ENCODE measurements around the gene UHMK1.
"Not testable (repeated sequence)": the region's sequence is repeated elsewhere in the genome, so short reads cannot be mapped to it uniquely, and the experiment has no call there.

UHMK1 gene, protein sequence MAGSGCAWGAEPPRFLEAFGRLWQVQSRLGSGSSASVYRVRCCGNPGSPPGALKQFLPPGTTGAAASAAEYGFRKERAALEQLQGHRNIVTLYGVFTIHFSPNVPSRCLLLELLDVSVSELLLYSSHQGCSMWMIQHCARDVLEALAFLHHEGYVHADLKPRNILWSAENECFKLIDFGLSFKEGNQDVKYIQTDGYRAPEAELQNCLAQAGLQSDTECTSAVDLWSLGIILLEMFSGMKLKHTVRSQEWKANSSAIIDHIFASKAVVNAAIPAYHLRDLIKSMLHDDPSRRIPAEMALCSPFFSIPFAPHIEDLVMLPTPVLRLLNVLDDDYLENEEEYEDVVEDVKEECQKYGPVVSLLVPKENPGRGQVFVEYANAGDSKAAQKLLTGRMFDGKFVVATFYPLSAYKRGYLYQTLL

DNA sequence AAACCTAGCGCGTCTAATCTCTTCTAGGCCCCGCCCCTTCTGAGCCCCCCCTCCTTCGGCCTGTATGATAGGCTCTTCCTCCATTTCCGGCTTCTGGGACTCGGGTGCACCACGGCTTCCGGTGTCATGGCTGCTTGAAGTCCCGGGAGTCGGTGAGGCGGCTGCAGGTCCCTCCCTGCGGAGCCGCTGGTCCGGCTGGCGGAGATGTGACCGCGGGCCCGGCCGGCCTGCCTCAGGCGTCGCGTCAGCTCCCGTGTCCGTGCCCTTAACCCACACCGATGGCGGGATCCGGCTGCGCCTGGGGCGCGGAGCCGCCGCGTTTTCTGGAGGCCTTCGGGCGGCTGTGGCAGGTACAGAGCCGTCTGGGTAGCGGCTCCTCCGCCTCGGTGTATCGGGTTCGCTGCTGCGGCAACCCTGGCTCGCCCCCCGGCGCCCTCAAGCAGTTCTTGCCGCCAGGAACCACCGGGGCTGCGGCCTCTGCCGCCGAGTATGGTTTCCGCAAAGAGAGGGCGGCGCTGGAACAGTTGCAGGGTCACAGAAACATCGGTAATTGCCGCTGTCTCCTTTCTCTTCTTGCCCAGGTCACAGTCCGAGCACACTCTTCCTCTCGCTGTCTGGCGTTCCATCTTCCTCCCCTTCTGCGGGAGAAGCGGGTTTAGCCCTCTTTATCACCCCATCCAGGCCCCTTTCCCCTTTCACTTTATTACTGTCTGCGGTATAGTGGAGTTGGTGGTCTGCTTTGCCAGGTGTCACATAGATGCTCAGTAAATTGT, at the start of gene UHMK1:
Gene UHMK1, plus strand, starts transcription at position 96 of the 773 bp plus-strand sequence. Its CDS starts 183 bp downstream, at position 279.
- in situ Hi-C loops (cut with MboI; ENCODE audit: low sequenced_read_pairs), result no loop called here

GRCh38 chr1:162454361-162454760, 43.3 kb upstream of the UHMK1 start:
- in situ Hi-C loops (cut with MboI; ENCODE audit: low sequenced_read_pairs), result not testable (repeated sequence)

- in situ Hi-C loops (cut with MboI; ENCODE audit: low sequenced_read_pairs), result no loop called here
Measured at GRCh38 chr1:162456323-162456722, 41.3 kb upstream of the UHMK1 start.

DNA sequence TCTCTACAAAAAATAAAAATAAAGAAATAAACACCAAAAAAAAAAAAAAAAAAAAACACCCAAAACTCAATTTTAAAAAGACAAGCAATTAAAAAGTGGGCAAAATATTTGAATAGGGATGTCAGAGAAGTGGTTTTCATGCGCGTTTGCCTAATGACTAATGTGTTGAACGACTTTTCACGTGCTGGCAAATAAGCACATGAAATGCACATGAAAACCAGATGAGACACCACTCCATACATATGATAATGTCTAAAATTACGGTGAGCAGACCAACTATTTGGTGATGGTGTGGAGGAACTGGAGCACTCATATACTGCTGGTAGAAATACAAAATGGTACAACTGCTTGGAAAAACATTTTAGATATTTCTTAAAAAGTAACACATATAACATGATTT, 39.4 kb upstream of the UHMK1 start:
- in situ Hi-C loops (cut with MboI; ENCODE audit: low sequenced_read_pairs), result no loop called here

- in situ Hi-C loops (cut with MboI; ENCODE audit: low sequenced_read_pairs), result not testable (repeated sequence)
Measured at GRCh38 chr1:162462425-162462824, 35.2 kb upstream of the UHMK1 start.

DNA sequence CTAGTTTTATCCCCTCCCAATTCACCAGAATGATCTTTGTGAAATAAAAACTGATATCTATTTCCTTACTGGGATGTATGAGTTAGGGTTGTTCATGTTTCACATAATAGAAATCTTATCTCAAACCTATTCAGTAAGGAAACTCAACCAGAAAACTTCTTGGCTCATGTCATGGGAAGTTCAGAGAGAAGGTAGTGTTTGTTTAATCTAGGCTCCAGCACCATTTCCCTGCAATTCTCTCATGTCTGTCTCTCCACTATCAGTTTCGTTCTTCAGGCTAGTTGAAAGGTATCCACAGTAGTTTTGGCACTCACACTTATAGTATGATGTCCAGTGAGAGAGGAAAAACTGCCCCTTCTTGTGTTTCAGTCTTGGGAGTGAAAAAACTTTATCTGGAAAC, 34.6 kb upstream of the UHMK1 start:
- in situ Hi-C loops (cut with MboI; ENCODE audit: low sequenced_read_pairs), result no loop called here

DNA sequence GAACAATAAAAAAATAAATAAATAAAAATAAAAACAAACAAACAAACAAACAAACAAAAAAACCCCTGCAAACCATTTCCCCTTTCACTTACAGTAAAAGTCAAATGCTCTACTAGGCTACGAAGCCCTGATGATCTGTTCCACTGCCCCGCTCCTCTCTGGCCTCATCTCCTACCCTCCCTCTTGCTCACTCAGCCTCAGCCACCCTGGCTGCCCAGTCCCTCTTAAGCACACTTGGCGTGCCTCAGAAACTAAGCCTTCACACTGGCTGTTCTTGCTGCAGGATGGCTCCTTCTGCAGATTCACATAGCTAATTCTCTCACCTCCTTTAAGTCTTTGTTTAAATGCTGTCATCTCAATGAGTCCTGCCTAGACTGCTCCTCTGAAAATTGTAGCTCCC, 30.8 kb upstream of the UHMK1 start:
- in situ Hi-C loops (cut with MboI; ENCODE audit: low sequenced_read_pairs), result no loop called here

DNA sequence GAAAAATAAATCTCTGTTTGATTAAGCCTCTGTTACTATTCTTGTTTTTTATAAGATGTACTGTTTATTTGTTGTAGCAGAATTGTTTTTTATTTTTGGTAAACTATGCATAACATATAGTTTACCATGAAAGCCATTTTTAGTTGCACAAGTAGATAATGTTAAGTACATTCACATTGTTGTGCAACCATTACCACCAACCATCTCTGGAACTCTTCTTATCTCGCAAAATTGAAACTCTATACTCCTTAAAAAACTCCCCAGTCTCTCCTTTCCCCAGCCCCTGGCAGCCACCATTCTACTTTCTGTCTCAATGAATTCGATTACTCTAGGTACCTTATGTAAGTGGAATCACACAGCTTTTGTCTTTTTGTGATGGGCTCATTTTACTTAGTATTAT, 27.4 kb upstream of the UHMK1 start:
- in situ Hi-C loops (cut with MboI; ENCODE audit: low sequenced_read_pairs), result no loop called here

DNA sequence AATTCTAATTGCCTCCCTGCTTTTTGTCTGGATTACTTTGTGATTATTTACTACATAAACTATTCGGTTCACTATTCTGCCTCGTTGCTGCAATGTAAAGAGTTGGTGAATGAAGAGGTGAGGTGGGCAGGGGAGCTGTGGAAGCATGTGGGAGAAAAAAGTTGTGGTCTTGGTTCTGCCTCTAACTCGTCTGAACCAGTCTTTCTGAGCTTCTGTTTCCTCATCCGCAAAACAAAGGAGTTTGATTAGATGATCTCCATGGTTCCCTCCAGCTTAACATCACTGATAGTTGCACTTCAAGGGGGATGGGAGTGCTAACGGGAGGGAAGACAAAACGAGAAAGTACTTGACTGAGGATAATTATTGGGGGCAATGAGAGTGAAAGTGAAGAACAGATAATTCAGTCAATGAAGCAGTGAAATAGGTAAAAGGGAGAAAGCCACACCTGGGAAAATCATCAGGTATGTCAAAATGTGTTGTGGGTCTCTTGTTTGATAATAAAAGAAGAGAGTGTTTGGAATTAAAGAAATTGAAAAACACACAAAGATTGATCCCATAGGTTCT, 26.2 kb upstream of the UHMK1 start:
- in situ Hi-C loops (cut with MboI; ENCODE audit: low sequenced_read_pairs), result no loop called here

DNA sequence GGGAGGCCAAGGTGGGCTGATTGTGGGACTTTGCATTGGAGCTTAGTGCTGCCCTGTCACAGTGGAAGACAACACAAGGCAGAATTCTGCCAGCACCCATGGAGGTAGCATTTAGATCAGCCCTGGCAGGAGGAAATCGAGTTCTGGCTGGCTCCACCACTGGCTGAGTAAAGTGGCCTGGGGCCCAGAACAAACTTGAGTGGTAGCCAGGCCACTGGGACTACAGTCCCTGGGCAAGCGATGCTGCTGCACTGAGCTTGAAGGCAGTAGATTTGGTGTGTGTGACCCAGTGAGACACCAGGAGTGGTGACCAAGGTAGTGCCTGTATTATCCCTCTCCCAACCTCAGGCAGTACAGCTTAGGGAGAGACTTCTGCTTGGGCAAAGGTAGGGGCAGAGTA, 22.5 kb upstream of the UHMK1 start:
- in situ Hi-C loops (cut with MboI; ENCODE audit: low sequenced_read_pairs), result no loop called here

- in situ Hi-C loops (cut with MboI; ENCODE audit: low sequenced_read_pairs), result no loop called here
Measured at GRCh38 chr1:162475539-162476185, 22.0 kb upstream of the UHMK1 start.

- in situ Hi-C loops (cut with MboI; ENCODE audit: low sequenced_read_pairs), result no loop called here
Measured at GRCh38 chr1:162476620-162477019, 21.0 kb upstream of the UHMK1 start.

DNA sequence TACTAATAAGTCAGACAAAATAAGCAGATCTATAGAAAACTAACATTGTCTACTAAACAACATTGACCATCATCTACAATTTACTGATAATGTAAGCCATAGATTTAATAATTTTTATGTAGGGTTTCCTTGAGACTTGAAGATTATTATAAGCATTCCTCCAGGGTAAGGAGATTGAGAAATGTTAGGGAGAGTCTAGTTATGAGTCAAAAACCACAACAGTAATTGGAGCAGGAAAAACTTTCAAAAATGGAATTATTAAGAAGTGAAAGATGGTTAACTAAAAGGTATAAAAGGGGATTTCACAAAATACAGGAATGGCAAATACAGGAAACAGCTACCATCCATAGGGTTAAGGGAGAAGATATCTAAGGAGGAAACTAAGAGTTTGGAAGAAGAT, 12.4 kb upstream of the UHMK1 start:
- in situ Hi-C loops (cut with MboI; ENCODE audit: low sequenced_read_pairs), result no loop called here

- in situ Hi-C loops (cut with MboI; ENCODE audit: low sequenced_read_pairs), result no loop called here
Measured at GRCh38 chr1:162487241-162487640, 10.4 kb upstream of the UHMK1 start.

DNA sequence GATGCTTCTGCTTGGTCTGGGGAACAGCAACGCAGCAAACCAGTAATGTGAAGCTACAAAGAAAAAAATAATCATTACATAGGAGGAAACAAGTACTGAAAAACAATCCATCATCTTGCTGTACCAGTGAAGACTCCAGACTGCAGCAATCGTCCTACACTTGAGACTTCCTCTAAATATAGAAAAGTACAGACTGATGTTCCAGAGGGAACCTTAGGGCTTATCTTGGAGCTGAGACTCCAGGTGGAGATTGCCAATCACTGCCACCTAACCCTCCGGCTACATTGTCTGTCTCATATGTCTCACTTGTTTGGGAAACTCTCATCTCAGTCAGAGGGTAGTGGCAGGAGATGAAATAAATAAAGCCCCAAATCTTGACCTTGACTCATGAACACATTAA, 9.4 kb upstream of the UHMK1 start:
- in situ Hi-C loops (cut with MboI; ENCODE audit: low sequenced_read_pairs), result no loop called here

- in situ Hi-C loops (cut with MboI; ENCODE audit: low sequenced_read_pairs), result not testable (repeated sequence)
Measured at GRCh38 chr1:162495531-162496233, 1.9 kb upstream of the UHMK1 start.

DNA sequence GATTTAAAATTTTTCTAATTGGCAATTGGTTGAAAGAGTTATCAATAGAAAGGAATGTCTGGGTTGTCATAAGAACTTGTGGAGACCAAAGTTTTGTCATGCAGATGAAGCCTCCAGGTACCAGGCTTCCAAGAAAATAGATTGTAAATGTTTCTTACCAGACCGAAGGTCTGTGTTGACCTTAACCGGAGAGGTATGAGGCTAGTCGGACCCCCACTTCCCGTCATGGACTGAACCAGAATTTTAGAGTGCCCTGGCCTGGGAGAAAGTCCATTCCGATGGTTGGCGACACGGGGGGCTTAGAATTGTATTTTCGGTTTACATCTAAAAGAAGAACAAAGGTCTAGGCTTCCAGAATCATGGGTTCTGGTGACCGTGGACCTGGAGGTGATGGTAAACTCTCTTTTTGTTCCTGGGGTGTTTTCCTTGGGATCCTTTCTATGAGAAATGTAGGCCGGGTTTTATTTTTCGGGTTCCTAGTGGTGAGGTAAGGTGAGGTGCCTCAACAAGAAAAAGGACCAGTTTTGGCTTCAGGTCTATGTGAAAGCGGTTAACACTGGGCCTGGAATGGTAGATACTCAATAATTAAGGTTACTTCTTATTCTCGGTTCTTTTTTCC, 405 bp upstream of the UHMK1 start:
- in situ Hi-C loops (cut with MboI; ENCODE audit: low sequenced_read_pairs), result no loop called here

- in situ Hi-C loops (cut with MboI; ENCODE audit: low sequenced_read_pairs), result no loop called here
Measured at GRCh38 chr1:162498496-162498810, 835 bp downstream of the UHMK1 start.

GRCh38 chr1:162500805-162501204, 3.2 kb downstream of the UHMK1 start:
- in situ Hi-C loops (cut with MboI; ENCODE audit: low sequenced_read_pairs), result no loop called here

GRCh38 chr1:162502077-162502476, 4.5 kb downstream of the UHMK1 start:
- in situ Hi-C loops (cut with MboI; ENCODE audit: low sequenced_read_pairs), result no loop called here

Measured in HL-60/S4 treated with retinoic acid at 250 ng/mL for 4 days and 3 days (cell line).